Measurements from ENCODE around the gene YJU2. TPM values are rescaled to one million over a fixed set of nuclear protein-coding genes. Genes with fewer than 3 reads are reported as not detected.
"Not testable (repeated sequence)": the region's sequence is repeated elsewhere in the genome, so short reads cannot be mapped to it uniquely, and the experiment has no call there.

The YJU2 gene
- total RNA-seq, 1 donor from 2014 or later, result 15.3 TPM

GRCh38 chr19:4267901-4268815 is 21.3 kb downstream of the YJU2 start:
- DNase-seq (ENCODE audit: low read depth in 2 of 2), result no peak

GRCh38 chr19:4268816-4269430 is 22.0 kb downstream of the YJU2 start:
- DNase-seq (ENCODE audit: low read depth in 2 of 2), result no peak

- no peak for DNase-seq (ENCODE audit: low read depth in 2 of 2)
These were observed 26.0 kb downstream of the YJU2 start for GRCh38 chr19:4272894-4273293.

- not testable (repeated sequence) for DNase-seq (ENCODE audit: low read depth in 2 of 2)
These were observed 27.4 kb downstream of the YJU2 start for GRCh38 chr19:4274321-4274686.

GRCh38 chr19:4277191-4277696 is 30.4 kb downstream of the YJU2 start:
- no peak for DNase-seq (ENCODE audit: low read depth in 2 of 2)

- DNase-seq (ENCODE audit: low read depth in 2 of 2), result no peak
These were observed 31.1 kb downstream of the YJU2 start for GRCh38 chr19:4278010-4278409.

- no peak for DNase-seq (ENCODE audit: low read depth in 2 of 2)
These were observed 31.8 kb downstream of the YJU2 start, which contains the start of gene SHD for GRCh38 chr19:4278419-4279266. SHD (plus strand) TSS chr19:4279266; CDS start chr19:4280064, 798 bp downstream.

GRCh38 chr19:4279267-4279529 is 32.3 kb downstream of the YJU2 start:
- DNase-seq (ENCODE audit: low read depth in 2 of 2), result no peak

- no peak for DNase-seq (ENCODE audit: low read depth in 2 of 2)
These were observed 32.9 kb downstream of the YJU2 start for GRCh38 chr19:4279530-4280422.

- DNase-seq (ENCODE audit: low read depth in 2 of 2), result peak in 1 of 2 donors; percentile 17
These were observed 37.5 kb downstream of the YJU2 start for GRCh38 chr19:4284176-4284958.

- DNase-seq (ENCODE audit: low read depth in 2 of 2), result no peak
These were observed 38.1 kb downstream of the YJU2 start for GRCh38 chr19:4284974-4285373.

GRCh38 chr19:4286141-4286540 is 39.3 kb downstream of the YJU2 start:
- not testable (repeated sequence) for DNase-seq (ENCODE audit: low read depth in 2 of 2)

- DNase-seq (ENCODE audit: low read depth in 2 of 2), result no peak
These were observed 41.4 kb downstream of the YJU2 start for GRCh38 chr19:4288091-4288777.

GRCh38 chr19:4291184-4291732 is 44.4 kb downstream of the YJU2 start:
- no peak for DNase-seq (ENCODE audit: low read depth in 2 of 2)

- DNase-seq (ENCODE audit: low read depth in 2 of 2), result no peak
These were observed 45.6 kb downstream of the YJU2 start for GRCh38 chr19:4292515-4292914.

GRCh38 chr19:4294389-4294788 is 47.5 kb downstream of the YJU2 start:
- DNase-seq (ENCODE audit: low read depth in 2 of 2), result no peak

GRCh38 chr19:4295972-4296771 is 49.3 kb downstream of the YJU2 start:
- no peak for DNase-seq (ENCODE audit: low read depth in 2 of 2)
